NCI-H446 treated with DMSO at 0.1 percent for 48 hours (cell line): ENCODE data around the gene CYTH1.

ENCODE experiments used
- DNase-seq: peaks from one replicate; lab custom pipeline; 2025; lab: John Stamatoyannopoulos, UW

The CYTH1 gene

GRCh38 chr17:78669975-78670518, 112.0 kb downstream of the CYTH1 start:
- DNase-seq = no peak

DNA sequence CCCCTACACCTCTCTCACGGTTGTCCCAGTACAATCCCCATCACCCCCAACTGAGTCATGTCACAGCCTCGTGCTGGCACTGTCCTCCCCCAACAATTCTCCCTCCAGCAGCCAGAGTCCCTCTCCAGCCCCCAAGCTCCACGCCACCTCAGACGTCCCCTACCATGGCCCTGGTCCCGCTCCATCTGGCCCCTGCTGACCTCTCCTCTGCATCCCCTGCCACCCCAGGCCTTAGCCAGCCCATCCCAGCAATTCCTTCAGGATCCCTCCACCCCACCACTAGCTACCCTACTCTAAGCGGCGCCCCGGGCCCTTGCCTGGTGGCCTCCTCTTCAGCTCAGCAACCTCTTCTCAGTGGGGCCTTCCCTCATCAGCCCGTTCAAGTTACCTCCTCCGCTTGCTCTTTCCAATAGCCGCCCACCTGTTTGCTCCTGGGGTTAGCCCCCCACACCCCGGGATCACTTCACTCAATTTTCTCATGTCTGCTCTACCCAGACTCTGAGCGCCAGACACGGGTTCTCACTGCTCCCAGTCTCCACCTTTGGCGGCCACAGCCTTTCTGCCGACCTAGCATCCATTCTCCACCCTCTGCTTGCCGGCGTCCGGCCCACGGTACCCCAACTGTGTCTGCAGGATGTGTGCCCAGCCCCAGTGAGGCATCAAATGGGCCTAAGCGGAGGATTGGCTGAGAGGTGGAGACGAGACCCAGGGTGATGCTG, 112.7 kb downstream of the CYTH1 start:
- DNase-seq = no peak

GRCh38 chr17:78668847-78669246, 113.2 kb downstream of the CYTH1 start:
- no peak for DNase-seq

DNA sequence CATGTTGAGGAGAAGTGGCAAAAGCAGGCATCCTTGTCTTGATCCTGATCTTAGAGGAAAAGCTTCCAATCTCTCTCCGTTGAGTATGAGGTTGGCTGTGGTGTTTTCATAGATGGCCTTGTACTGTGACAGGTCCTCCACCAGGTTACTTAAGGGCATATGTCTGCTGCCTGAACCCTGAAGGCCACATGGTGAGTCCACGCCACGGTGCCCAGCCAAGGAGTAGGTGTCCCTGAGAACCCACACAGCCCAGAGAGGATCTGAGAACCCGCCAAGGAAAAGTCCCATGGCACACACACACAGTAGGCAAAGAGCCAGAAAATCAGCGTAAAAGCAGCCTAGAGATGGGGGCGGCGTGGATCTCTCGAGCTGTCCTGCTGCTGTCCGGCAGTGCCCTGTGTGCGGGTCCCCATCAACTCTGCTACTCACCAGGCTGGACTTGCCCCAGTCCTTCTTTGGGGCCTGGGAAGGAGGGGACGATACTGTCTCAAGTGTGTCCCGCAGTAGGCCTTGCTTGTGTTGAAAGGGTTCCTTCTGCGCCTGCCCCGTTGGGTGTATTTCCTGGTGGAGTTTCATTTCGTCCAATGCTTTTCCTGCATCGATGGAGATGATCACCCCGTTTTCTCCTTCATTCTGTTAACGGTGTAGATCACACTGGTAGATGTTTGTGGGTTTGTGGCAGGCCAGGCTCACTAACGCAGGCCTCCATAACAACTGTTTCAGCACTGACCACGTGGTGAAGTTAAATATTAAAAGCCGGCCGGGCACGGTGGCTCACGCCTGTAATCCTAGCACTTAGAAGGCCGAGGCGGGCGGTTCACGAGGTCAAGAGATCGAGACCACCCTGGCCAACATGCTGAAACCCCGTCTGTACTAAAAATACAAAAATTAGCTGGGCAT, 114.1 kb downstream of the CYTH1 start:
- no peak for DNase-seq

- no peak for DNase-seq
These were observed 115.0 kb downstream of the CYTH1 start for GRCh38 chr17:78667091-78667490.

GRCh38 chr17:78665952-78666920, 115.8 kb downstream of the CYTH1 start:
- no peak for DNase-seq

GRCh38 chr17:78665387-78665951, 116.6 kb downstream of the CYTH1 start:
- DNase-seq = no peak

DNA sequence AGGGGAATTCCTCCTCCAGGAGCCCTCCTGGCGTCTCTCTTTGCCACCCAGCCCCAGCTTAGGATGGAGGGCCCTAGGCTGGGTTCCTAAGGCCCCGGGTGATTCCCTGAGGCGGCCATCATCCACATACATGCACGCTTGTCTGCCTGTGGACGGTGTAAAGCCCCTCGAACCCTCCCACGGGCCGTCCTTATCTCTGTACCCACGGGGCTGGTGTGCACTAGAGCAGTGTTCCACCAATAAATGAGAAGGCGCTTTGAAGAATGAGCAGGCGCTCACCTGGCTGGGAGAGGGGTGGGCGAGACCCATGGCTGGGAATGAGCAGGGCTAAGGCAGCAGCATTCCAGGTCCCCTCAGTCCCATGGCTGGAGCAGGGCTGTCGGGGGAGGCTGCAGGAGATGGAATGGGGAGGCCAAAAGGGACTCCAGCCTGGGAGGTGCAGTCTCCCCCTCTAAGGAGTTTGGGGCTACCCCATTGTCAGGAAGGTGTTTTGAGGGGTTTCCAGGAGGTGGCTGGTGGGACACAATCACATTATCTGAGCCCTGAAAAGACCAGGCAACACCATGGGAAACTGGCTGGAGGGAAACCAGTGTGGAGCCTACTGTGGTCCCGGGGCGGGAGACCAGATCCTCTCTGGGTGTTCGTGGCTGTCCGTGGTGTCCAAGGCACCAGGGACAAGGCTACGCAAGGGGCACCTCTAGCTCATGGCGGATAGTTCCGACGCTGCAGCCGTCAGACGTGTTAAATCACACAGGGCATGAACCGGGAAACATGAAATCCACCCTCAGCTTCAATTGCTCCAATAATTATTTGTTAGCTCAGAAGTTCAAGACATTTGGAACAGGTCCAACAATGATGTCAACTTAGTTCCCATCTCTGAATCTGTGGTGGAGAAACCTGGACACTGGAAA, 117.3 kb downstream of the CYTH1 start:
- no peak for DNase-seq

DNA sequence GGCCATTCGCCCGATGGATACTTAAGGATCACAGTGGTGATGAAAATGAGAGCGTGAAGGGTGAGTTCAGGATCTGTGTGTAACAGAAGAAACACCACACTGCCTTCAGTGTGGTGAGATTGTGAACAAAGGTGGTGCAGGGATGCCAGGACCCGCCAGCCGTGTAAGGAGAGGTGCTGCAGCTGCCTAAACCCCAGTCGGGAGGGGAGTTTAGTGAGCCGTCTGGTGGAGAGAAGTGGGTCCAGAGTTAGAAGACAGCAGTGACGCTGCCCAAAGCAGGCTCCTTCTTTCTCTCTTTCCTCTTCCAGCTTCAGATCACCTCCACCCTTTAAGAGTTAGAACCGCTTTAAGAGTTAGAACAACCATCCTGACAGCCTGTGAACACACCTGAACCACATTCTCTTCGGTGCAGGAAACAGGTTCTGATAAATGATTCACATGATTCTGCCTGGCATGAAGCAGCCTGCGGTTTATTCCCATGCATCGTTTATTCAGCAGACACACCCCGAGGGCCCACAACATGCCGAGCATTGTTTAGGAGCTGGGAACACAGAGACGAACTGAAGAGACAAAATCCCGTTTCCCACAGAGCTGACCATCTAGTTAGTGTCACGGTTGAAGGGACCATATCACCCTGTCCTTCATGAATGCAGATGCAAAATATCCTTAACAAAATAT, 120.8 kb downstream of the CYTH1 start:
- DNase-seq = no peak

- no peak for DNase-seq
These were observed 122.5 kb downstream of the CYTH1 start for GRCh38 chr17:78659546-78659945.

- DNase-seq = no peak
These were observed 123.7 kb downstream of the CYTH1 start for GRCh38 chr17:78658281-78658785.

GRCh38 chr17:78655251-78655940, 126.7 kb downstream of the CYTH1 start:
- DNase-seq = no peak

- DNase-seq = no peak
These were observed 127.7 kb downstream of the CYTH1 start for GRCh38 chr17:78654325-78654724.

DNA sequence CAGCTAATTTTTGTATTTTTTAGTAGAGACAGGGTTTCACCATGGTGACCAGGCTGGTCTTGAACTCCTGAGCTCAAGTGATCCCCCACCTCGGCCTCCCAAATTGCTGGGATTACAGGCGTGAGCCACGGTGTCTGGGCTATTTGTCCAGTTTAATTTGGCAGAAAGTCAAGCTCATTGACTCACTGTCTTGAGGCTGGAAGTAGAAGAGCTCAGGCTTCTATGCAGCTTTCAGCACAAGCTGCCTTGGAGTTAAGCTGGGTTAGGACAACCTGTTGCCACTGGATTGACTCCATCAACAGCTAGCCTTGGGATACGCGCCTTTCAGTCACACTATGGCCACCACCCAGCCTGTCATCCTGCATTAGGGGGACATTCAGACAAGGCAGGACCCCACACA, 128.7 kb downstream of the CYTH1 start:
- DNase-seq = no peak

DNA sequence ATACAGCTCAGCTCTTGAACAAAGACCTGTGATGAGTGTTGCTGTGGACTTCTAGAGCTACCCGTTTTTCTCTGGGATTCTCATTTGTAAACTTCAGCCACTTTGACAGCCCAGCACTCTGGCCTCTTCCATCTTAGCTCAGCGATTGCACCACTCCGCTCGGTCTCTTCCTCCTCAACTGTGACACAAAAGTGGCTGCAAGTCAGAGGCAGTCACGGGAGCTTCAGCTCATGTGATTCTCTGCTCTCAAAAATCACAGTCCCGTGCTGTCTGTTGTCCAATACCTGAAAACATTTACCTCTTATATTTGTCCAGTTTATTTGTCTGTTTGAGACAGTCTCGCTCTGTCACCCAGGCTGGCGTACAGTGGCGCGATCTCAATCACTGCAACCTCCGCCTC, 129.2 kb downstream of the CYTH1 start:
- no peak for DNase-seq

DNA sequence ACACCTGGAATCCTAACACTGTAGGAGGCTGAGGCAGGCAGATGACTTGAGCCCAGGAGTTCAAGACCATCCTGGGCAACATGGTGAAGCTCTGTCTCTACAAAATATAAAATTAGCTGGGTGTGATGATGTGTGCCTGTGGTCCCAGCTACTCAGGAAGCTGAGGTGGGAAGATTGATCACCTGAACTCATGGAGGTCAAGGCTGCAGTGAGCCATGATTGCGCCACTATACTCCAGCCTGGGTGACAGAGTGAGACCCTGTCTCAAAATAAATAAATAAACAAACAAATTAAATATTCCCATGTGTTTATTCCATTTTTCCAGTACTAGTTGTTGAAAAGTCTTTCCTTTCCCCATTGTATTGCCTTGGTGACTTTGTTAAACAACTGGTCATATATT, 130.0 kb downstream of the CYTH1 start:
- no peak for DNase-seq

DNA sequence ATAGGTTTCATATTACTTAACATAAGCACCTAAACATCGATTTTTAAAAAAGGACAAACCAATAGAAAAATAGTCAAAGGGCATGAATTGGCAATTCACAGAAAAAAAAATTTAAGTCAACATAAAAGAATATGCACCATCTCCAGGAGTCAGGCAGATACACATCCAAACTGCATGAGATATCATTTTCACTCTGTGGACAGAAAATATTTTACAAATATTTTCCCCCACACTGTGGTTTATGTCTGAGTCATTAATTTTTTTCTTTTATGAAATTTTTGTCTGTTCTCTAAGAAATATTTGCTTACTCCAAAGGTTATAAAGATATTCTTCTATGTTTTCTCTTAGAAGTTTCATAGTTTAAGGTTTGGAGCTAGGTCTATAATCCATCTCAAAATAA, 130.5 kb downstream of the CYTH1 start:
- DNase-seq = no peak

GRCh38 chr17:78650093-78650715, 131.9 kb downstream of the CYTH1 start:
- DNase-seq = no peak

DNA sequence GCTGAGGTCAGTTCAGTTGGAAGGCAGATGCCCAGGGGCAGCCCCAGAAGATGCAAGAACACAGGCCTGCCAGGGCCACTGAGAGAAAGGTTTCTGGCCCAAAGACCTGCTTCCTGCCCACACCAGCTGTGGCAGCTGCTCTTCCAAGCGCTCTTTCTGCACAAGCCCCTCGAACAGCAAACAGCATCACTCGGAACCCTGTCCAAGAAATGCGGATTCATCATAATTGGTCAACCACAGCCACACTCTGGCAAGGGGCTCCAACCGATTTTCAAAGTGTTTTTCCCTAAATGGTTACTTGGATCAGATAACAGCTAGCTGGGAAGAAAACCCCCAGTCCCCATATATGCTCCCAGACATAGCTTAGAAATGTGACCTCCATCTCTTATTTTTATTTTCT, 133.8 kb downstream of the CYTH1 start:
- DNase-seq = no peak
